Erythroblast (primary cell): ENCODE data around the gene ZSCAN5A.
"Not testable (repeated sequence)": the region's sequence is repeated elsewhere in the genome, so short reads cannot be mapped to it uniquely, and the experiment has no call there.

Source experiments
- DNase-seq, 2 experiments: peaks; one replicate each; lab custom pipeline; 2025; lab: John Stamatoyannopoulos, UW
- GATA1 ChIP-seq: IDR thresholded peaks from 2 replicates; pipeline ENCODE4 v1.6.1; 2011; ENCODE audit warnings: low read depth, mild to moderate bottlenecking, control low read depth, low read length, moderate library complexity
- POLR2A ChIP-seq: IDR thresholded peaks from 2 replicates; pipeline ENCODE4 v1.6.1; 2011; ENCODE audit warnings: mild to moderate bottlenecking, low read length

Gene ZSCAN5A

GRCh38 chr19:56314381-56315076, at the start of gene ZSCAN5A:
Gene ZSCAN5A (minus strand): TSS chr19:56314839. CDS start chr19:56225046, 89,793 bp downstream.
- peak; percentile 69 for TF ChIP-seq POLR2A
- TF ChIP-seq GATA1: no peak
- DNase-seq: peak; percentile 98 to 99

- DNase-seq: peak in 1 of 2 experiments; percentile 16
- no peak for TF ChIP-seq POLR2A
- no peak for TF ChIP-seq GATA1
Measured at GRCh38 chr19:56360841-56361240, 46.2 kb upstream of the ZSCAN5A start.

GRCh38 chr19:56356944-56357343, 42.3 kb upstream of the ZSCAN5A start:
- no peak for DNase-seq
- TF ChIP-seq POLR2A (no peak), GATA1 (no peak)

- TF ChIP-seq GATA1 (no peak), POLR2A (no peak)
- no peak for DNase-seq
Measured at GRCh38 chr19:56355517-56355916, 40.9 kb upstream of the ZSCAN5A start.

GRCh38 chr19:56351208-56351607, 36.6 kb upstream of the ZSCAN5A start:
- no peak for TF ChIP-seq GATA1
- no peak for TF ChIP-seq POLR2A

GRCh38 chr19:56350416-56351045, 35.9 kb upstream of the ZSCAN5A start:
- no peak for TF ChIP-seq GATA1
- TF ChIP-seq POLR2A: no peak
- DNase-seq: peak; percentile 74 to 80

More at GRCh38 chr19:56351208-56351607, 36.6 kb upstream of the ZSCAN5A start:
- no peak for DNase-seq

- TF ChIP-seq POLR2A (no peak), GATA1 (no peak)
- peak; percentile 53 to 60 for DNase-seq
Measured at GRCh38 chr19:56348289-56348877, 33.7 kb upstream of the ZSCAN5A start.

GRCh38 chr19:56347163-56347778, 32.6 kb upstream of the ZSCAN5A start:
- no peak for TF ChIP-seq POLR2A
- TF ChIP-seq GATA1: no peak

GRCh38 chr19:56341948-56342347, 27.3 kb upstream of the ZSCAN5A start:
- peak in 1 of 2 experiments; percentile 9 for DNase-seq
- TF ChIP-seq POLR2A: no peak
- TF ChIP-seq GATA1: no peak

More at GRCh38 chr19:56347163-56347778, 32.6 kb upstream of the ZSCAN5A start:
- peak in 1 of 2 experiments; percentile 30 for DNase-seq

- not testable (repeated sequence) for DNase-seq
Measured at GRCh38 chr19:56339031-56339430, 24.4 kb upstream of the ZSCAN5A start.

- not testable (repeated sequence) for DNase-seq
Measured at GRCh38 chr19:56337077-56337476, 22.4 kb upstream of the ZSCAN5A start.

- not testable (repeated sequence) for DNase-seq
Measured at GRCh38 chr19:56335371-56335770, 20.7 kb upstream of the ZSCAN5A start.

- peak; percentile 75 to 86 for DNase-seq
- TF ChIP-seq POLR2A (no peak), GATA1 (no peak)
Measured at GRCh38 chr19:56333506-56333905, 18.9 kb upstream of the ZSCAN5A start.

GRCh38 chr19:56332695-56333094, 18.1 kb upstream of the ZSCAN5A start:
- TF ChIP-seq GATA1: no peak
- TF ChIP-seq POLR2A: no peak

More at GRCh38 chr19:56332695-56333094, 18.1 kb upstream of the ZSCAN5A start:
- no peak for DNase-seq
